Astrocyte (in vitro differentiated cells and primary cell): ENCODE data around the gene PON1.

Source experiments
- EZH2 ChIP-seq: IDR thresholded peaks from 2 replicates; pipeline ENCODE4 v1.6.1; 2012; ENCODE audit warnings: mild to moderate bottlenecking, low read length, inconsistent platforms; ENCODE audit not compliant: insufficient read depth
- TF ChIP-seq, protein P1 (sequence below): IDR thresholded peaks from 2 replicates; pipeline ENCODE4 v1.5.1; 2011; ENCODE audit warnings: low read depth, mild to moderate bottlenecking, inconsistent platforms, low read length, moderate library complexity; ENCODE audit not compliant: insufficient read depth

- TF ChIP-seq, protein P1, sequence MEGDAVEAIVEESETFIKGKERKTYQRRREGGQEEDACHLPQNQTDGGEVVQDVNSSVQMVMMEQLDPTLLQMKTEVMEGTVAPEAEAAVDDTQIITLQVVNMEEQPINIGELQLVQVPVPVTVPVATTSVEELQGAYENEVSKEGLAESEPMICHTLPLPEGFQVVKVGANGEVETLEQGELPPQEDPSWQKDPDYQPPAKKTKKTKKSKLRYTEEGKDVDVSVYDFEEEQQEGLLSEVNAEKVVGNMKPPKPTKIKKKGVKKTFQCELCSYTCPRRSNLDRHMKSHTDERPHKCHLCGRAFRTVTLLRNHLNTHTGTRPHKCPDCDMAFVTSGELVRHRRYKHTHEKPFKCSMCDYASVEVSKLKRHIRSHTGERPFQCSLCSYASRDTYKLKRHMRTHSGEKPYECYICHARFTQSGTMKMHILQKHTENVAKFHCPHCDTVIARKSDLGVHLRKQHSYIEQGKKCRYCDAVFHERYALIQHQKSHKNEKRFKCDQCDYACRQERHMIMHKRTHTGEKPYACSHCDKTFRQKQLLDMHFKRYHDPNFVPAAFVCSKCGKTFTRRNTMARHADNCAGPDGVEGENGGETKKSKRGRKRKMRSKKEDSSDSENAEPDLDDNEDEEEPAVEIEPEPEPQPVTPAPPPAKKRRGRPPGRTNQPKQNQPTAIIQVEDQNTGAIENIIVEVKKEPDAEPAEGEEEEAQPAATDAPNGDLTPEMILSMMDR: no peak
- no peak for TF ChIP-seq EZH2
Observed at GRCh38 chr7:95317546-95317945, 6.8 kb downstream of the PON1 start.
